GM18858 (cell line): ENCODE results near the gene NDUFA13.

Source experiments
- ATAC-seq: cut with Tn5 transposase; IDR thresholded peaks from one replicate; pipeline ENCODE4 v1.9.1; 2021; ENCODE audit not compliant: unreplicated experiment

The NDUFA13 gene

GRCh38 chr19:19566306-19566705, 50.3 kb downstream of the NDUFA13 start:
- ATAC-seq = no peak

DNA sequence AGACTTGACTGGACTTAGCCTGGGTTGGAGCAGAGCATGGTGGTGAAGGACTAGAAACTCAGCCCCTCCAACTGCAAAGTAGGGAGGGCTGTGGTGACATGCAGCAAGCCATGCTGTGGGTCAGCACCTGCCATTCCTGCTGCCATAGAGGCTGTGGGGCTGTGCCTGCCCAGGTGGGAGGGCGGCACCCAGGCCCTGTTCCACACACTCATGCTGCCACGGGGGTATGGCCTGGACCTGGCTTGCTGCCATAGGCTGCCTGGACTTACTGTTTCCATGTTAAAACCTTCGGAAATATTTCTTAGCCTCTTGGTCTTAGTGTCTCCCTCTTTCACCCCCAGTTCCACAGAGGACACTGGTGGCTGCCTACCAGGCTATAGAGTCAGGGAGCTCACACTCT, 51.4 kb downstream of the NDUFA13 start:
- ATAC-seq = no peak

DNA sequence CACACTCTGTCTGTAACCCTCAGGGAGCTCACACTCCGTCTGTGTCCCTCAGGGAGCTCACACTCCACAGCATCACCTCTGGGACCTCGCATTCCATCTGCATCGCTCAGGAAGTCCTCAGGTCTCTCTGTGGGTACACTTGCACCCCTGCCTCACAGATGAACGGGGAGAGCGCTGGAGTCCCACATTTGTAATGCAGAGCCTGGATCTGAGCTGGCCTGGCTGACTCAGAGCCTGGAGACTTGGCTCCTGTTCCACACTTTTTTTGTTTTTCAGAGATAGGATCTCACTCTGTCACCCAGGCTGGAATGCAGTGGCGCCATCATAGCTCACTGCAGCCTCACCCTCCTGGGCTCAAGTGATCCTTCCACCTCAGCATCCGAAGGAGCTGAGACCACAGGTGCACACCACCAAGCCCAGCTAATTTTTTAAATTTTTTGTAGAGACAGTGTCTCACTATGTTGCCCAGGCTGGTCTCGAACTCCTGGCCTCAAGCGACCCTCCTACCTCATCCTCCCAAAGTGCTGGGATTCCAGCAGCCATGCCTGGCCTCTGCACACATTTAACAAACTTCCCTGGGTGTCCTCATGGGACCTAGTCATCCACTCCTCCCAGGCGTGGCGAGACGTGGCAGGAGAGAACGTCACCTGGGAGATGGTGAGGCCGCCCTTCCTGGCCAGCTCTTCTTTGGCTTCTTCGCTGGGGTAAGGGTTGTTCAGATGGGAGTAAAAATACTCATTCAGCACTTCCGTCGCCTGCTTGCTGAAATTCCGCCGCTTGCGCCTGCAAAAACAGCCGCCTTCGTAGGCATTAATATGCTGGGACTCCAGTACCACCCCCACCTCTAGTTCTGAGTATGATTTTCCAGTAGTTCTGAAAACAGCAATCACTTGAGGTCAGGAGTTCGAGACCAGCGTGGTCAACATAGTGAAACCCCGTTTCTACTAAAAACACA, 53.1 kb downstream of the NDUFA13 start:
- no peak for ATAC-seq

GRCh38 chr19:19570571-19570970, 54.5 kb downstream of the NDUFA13 start:
- no peak for ATAC-seq

GRCh38 chr19:19571071-19571786, 55.2 kb downstream of the NDUFA13 start:
- ATAC-seq = no peak

DNA sequence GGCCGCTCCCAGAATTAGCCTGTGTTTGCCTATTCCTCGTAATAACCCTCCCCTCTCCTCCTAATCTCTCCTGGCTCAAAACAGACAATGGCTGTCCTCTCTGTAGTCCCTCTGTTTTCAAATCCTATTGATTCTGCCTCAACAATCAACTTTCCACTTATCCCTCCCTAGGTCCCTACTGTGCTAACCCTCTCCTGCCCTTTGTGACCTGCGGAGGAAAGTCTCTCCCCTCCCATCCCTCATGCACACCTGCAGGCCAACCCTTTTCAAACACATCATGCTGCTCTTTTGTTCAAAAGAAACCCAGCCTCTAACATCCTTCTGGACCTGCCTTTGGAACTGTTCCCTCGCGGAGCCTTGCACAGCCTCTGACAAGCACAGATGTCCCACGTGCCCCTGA, 59.4 kb downstream of the NDUFA13 start:
- no peak for ATAC-seq
